Amniotic stem cell (primary cell): Measurements from ENCODE around the gene ARHGAP10.
A peak's percentile ranks its signal among the peaks of the same experiment; 100 is the strongest.

Experiments used
- DNase-seq: peaks from one replicate; lab custom pipeline; 2025; lab: John Stamatoyannopoulos, UW

The ARHGAP10 gene

DNA sequence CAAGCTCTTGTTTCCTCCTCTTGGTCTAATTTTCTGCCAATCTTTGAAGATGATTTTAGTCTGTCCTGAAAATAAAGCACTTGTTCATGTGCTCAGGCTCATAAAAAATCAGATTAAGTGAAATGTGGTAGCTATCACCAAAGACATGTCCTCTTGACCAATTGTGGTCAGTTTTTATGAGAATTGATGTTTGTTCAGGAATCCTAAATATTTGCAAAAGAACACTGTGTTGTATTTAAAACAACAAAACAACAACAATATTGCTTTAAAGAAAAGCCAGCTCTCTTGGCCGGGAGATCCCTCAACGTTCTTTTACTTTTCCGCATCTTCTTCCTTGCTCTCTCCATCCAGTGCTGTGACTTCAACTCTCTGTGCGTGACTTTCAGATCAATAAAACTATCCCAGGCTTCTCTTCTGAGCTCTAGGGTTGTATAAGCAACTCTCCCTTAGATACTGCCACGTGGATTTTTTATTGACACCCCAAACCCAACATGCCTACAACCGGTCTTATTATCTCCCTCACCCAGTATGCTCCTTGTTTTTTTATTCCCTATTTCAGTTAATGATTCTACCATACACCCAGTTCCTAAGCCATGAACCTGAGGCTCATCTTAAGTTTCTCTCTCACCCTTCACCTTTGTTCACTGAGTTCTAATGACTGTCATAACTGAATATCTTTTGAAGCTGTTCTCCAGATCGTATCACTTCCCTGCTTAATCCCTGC, 309.9 kb downstream of the ARHGAP10 start:
- no peak for DNase-seq

DNA sequence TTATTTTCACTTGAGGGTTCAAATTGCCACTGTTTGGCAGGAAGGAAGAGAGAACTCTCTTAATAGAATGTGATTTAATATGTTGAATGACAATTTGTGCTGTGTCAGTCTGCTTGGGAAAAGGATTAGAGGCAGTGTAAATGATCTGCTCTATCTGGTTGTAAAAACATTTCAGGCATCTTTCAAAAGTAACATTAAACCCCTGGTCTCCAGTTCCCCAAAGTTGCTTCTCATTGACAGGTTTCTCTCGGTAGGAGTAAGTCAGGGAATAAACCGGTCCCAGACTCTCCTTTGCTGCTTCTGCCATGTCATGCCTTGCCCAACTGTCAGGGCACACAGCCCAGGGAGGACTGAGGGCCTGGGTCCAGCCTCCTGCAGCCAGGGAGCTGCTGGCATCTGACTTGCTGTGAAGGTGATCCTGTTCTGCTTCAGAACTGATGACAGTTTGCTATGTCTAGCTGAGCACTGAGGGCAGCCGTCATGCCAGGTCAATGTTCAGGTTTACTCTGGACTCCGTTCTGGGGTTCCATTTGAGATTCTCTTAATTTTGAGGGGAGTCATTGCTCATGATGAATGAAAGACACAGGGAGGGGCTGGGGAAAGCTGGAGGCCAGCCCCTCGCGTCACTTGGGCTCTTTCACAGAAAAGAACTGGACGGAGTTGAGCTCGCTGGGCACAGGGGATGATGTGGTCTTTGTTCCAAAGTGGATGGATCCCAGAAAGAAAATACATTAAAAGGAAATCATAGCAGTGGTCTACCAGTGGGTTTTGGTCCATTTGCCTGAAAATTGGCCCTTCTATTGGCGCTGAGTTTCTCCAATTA, 312.4 kb downstream of the ARHGAP10 start:
- DNase-seq, result no peak

DNA sequence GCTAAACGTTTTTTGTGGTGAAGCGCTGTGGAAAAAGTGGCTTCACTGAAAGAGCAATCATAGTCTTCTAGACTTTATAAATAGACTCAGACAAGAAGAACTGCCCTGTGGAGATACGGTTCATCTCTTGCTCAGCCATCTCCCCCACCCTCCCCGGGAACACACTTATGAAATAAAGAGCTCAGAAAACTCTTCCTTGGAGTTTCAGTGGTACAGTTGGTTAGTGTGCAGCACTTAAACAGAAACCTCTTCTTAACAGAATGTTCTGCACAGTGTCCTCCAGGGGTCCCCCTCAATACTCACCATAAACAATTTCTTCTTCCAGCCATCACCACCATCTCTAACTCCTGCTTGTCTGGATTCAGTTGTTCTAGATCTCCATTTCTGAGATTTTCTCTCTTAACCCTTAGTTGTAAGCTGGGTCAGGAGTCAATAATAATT, 313.0 kb downstream of the ARHGAP10 start:
- no peak for DNase-seq

DNA sequence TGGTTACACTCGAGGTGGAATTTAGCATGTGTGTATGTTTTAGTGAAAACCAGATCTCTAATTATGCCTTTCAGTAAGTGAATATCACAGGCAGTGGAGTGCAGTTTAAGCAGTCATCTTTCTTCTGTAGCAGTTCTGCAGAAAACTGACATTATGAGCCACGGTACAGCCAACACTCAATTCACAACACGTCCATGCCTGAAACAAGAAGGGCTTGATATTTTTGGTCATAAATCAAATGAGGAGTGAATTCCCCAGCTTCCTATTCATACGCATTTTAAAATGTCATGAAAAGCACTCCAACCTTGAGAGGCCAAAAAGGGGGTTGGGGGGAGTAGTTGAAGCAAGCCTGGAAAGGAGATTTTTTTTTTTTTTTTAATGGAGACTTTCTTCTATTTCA, 316.7 kb downstream of the ARHGAP10 start:
- DNase-seq, result no peak

GRCh38 chr4:148051403-148051802, 319.5 kb downstream of the ARHGAP10 start:
- DNase-seq, result no peak

GRCh38 chr4:148052448-148052847, 320.6 kb downstream of the ARHGAP10 start:
- no peak for DNase-seq

GRCh38 chr4:148053298-148054003, 321.6 kb downstream of the ARHGAP10 start:
- no peak for DNase-seq

DNA sequence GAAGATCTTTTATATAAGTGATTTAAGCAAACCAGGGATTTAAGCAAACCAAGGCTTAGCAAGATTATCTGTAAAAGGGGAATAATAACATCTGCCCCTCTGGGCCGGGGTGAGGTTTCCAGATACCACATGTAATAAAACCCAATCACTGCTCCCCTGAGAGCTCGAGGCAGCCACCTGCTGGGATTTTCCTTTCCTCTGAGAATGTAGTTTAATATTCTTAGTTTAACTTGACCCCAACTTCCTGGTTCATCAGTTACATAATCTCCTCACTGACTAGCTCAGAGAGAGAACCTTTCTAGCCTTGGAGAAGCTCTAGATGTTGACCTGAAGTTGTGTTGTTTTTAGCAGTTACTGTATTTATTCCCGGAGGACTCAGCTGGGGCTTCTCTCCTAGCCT, 322.4 kb downstream of the ARHGAP10 start:
- DNase-seq, result no peak

DNA sequence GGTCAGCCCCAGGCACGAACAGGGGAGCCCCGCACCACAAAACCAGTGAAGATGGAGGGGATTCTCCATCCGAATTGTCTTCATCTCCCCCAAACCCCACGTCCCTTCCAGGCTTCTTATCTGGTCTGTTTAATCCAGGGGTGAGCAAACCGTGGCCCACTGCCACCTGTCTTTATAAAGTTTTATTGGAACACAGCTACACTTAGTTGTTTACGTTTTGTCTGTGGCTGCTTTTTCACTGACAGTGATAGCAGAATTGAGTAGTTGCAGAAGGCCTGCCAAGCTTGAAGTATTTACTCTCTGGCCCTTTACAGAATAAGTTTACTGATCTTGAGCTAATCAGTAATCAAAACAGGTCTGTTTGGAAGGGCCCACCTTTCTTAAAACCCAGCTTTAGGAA, 324.0 kb downstream of the ARHGAP10 start:
- no peak for DNase-seq

DNA sequence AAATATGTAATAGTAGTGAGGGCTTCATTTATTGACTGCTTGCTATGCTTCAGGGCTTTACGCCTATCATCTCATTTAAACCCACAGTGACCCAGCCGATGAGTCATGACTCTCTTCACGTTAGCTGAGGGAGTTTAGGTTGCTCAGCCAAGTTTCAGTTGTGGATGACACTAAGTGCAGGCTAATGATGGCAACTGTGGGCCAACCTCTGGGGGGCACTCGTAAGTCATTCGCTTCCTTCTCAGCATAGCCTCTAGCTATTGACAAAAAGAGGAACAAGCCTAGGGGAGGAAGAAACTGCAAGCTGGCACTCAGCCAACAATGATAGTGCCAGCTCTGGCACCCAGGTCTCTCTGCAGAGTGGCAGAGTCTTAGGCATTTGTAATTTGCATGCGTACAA, 325.0 kb downstream of the ARHGAP10 start:
- DNase-seq, result no peak

GRCh38 chr4:148057516-148057915, 325.6 kb downstream of the ARHGAP10 start:
- DNase-seq, result no peak

DNA sequence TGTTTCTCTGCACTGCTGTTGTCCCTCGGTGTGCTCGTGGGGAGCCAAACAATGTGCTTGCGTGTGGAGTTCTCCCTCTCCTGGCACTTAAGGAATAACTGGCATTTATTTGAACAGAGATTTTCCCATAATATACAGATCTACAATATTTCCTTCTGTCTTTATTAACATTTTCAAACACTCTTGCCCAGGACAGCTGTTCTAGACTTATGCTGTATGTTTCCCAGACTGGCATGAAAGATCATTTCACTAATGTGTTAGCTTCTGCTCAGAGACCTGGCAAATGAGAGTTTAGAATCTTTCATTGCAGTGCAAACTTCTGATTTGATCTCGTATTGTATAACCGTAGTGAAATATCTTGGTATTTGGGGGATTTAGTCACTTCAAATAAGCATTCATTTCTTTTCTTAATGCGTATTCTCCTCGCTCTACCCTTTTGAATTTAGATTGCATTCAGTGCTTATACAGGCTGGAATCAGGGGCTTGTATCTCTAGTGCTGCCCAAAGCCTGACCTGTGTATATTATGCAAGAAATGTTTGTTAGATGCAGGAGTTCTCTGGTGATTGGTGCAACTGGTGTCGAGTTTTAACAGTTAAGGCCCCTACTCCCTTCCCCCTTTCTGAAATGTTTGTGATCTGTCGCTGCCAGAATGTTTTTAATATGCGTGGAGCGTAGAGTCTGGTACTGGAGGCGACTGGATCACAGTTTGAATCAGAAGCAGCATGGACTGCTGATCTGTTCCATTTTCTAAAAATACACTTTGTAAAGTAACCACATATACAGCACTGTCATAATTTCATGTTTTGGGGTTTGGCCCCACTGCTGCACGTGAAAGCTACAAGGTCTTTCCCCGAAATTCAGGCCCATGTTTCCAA, 326.3 kb downstream of the ARHGAP10 start:
- no peak for DNase-seq

DNA sequence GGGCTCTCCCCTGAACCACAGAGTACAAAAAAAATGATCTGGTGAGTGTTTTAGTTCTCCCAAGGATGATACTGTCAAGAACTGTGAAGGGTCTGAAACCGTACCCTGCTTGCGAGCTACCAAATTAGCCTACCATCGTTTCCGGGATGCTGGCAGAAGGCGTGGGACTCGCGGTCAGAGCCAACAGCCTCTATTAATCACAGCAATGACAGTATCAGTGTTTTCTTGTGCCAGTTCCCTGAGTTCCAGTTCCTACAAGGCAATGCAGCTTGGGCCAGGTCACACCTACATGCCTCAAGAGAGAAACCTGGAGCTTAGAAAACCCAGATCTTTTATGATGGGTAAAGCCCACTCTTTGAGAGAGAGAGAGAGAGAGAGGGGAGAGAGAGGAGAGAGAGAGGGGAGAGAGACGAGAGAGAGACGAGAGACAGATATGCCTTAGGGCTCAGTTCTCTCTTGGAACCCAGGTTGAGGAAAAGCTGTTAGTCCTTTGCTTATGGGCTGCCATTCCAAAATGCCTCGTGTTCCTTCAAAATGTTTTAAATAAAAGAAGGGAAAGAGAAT, 327.8 kb downstream of the ARHGAP10 start:
- no peak for DNase-seq

DNA sequence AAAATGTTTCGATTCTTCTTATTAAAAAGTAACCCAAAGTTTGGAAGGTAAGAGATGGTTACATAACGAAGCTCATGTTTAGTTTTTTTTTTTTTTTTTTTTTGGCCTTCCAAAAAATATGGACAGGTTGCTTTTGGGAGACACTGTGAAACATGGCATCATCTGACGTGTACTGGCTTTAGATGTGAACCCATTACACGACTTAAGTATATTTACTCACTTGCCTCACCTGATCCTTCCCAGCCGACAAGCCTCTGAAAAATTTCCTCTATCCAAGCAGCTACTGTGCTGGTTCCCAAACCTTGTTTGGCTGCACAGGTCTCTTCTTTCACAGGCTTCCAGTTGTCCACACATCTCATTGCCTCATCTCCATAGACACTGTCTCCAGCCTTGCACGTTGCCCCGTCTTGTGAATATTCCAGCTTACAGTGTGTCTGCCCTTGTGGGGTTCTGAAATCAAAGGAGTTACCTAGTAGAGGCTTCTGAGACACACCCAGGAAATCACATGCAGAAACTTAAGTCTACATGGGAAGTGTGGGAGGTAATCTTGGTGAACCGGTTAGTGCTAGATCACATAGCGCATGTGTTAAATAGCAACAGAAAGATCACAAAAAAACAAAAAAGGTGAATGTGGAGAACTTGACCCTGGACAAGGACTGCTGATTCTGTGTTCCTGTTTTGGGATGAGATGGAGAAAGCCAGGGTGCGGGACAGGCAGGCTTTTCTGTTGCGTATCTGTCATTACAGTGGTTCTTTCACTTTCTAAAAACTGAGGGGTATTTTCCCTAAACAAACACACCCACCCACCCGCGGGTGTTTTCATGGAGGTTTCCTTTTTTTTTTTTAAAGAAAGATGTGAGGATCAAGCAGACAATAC, 328.6 kb downstream of the ARHGAP10 start:
- no peak for DNase-seq

- no peak for DNase-seq
Observed at GRCh38 chr4:148061141-148061481, 329.2 kb downstream of the ARHGAP10 start.

DNA sequence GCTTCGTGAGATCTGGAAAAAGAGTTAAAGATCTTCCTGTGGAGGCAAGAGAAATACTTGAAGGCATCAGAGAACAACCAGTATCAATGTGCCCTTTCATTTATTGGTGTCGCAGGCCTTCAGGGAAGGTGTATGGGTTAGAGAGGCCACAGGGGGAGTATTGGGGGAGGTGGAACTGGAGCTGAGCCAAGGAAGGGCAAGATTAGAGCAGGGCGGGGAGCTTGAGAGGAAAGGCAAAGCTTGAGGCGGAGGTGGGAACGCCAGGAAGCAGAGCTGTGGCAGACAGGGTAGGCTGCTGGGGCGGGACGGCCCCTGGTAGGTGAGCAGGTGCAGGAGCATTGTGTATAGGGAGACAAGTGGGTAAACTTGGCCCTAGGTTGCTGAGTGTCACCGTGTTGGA, 329.9 kb downstream of the ARHGAP10 start:
- no peak for DNase-seq

- DNase-seq, result no peak
Observed at GRCh38 chr4:148062301-148062950, 330.5 kb downstream of the ARHGAP10 start.

GRCh38 chr4:148064451-148064850, 332.6 kb downstream of the ARHGAP10 start:
- no peak for DNase-seq

DNA sequence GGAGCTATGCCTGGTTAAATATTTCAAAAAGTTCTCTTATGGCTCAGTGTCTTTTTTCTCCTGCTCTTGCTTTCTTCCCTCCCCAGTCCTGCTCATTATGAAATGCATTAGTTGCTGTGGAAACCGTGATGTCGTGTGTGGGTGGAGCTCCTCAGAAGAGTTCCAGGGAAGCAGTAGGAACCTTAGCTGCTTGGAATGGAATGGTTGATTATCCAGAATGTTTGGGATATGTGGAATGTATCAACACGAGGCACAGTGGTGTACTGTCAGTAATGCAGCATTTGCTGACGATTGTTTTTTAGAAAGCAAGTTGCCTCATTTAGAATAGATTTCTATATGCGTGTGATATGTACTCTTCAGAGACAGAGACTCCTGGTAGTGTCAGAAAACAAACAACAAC, 333.2 kb downstream of the ARHGAP10 start:
- DNase-seq, result peak; percentile 14

DNA sequence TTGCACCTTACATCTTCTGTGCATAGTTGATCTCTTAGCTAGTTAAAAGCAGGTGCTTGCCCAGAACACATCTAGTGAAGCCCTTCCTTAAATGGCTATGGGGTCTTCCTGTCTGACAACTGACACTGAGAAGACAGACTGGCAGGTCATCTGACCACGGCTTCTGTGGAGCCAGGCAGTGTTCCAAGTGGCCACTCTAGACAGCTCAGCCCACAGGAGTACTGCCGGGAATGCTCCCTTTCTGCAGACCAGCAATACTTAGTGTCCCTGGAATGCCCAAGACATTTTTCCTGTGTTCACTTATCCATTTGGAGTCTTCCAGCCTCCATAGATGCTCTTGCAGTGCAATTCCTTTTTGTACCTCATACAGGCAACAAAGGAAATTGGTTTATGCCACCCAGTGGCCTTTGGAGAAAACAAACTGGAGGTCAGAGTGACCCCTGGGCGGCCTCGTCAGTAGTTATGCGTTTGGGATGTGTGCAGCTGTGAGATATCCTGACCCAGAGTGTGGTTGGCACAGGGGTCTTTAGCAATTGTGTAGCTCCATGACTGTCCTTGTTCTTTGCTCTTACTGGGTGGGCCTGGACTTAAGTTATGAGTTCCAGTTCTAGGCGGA, 335.5 kb downstream of the ARHGAP10 start:
- no peak for DNase-seq
